ENCODE data around the gene CCHCR1.

Gene CCHCR1

DNA sequence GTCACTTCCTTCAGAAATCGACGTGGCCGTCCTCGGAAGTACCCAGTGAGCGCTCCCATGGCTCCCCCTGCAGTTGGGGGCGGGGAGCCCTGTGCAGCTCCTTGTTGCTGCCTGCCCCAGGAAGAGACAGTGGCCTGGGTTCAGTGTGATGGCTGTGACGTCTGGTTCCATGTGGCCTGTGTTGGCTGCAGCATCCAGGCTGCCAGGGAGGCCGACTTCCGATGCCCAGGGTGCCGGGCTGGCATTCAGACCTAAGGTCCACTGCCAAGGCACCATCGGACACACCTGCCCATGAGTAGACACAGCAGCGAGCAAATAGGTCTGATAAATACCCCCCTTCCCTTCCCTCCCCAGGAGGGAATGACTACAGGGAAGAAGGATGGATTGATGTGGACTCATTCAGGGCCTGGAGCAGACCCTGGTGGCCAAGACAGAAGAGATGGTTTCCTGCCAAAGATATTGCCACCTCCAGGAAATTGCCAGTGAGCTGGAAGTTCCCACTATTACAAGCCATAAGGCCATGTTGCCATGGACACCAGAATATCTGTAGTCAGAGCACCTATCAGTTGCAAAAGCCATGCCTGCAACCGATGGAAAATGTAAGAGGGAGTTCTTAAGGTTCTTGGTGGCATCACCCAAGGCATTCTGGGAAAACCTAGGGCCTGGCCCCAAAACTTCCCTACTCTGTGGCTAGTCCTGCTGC lies 5.0 kb upstream of the CCHCR1 start:
- no peak for DNase-seq (ENCODE audit: insufficient read length, low spot score)
- no peak for FAIRE-seq
- TF ChIP-seq SPI1 (IDR thresholded peaks at IDR 0.05; ENCODE audit: low read depth, low read length): no peak
- TF ChIP-seq POLR2A (IDR thresholded peaks at IDR 0.05; ENCODE audit: low read depth, low read length): no peak

DNA sequence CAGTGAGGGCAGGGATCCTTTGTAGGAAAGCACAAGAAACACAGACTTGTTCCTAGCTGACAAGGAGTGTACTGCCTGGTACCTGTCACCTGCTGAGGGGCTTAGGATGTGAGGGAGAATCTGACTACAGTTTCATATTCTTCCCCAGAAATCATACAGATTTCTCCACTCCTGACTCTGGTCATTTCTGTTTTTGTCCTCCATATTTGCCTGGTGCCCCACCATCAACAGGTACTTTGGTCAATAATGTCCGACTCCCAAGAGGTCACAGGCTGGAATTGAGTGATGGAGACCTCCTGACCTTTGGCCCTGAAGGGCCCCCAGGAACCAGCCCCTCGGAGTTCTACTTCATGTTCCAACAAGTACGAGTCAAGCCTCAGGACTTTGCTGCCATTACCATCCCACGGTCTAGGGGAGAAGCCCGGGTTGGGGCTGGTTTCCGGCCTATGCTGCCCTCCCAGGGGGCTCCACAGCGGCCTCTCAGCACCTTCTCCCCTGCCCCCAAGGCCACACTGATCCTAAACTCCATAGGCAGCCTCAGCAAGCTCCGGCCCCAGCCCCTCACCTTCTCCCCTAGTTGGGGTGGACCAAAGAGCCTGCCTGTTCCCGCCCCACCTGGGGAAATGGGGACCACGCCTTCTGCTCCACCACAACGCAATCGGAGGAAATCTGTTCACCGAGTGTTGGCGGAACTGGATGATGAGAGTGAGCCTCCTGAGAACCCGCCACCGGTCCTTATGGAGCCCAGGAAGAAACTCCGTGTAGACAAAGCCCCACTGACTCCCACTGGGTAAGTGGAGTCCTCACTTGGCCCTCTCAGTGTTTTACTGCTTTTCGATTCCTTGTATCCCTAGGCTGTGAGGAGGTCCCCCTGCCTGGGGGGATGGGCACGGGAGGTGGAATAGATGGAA lies 3.9 kb upstream of the CCHCR1 start:
- no peak for TF ChIP-seq PAX5 (IDR thresholded peaks at IDR 0.05; ENCODE audit: insufficient read depth, low read length, severe bottlenecking)
- no peak for TF ChIP-seq SPI1 (IDR thresholded peaks at IDR 0.05; ENCODE audit: low read depth, low read length)
- no peak for TF ChIP-seq TAF1 (IDR thresholded peaks at IDR 0.05; ENCODE audit: low read depth, low read length)
- no peak for TF ChIP-seq POLR2AphosphoS5 (IDR thresholded peaks at IDR 0.05; ENCODE audit: low read depth, low read length)
- no peak for TF ChIP-seq POU2F2 (IDR thresholded peaks at IDR 0.05; ENCODE audit: low read depth, low read length)
- TF ChIP-seq POLR2A (IDR thresholded peaks at IDR 0.05; ENCODE audit: low read depth, low read length): no peak
- DNase-seq (ENCODE audit: insufficient read length, low spot score) (no peak), FAIRE-seq (no peak)

DNA sequence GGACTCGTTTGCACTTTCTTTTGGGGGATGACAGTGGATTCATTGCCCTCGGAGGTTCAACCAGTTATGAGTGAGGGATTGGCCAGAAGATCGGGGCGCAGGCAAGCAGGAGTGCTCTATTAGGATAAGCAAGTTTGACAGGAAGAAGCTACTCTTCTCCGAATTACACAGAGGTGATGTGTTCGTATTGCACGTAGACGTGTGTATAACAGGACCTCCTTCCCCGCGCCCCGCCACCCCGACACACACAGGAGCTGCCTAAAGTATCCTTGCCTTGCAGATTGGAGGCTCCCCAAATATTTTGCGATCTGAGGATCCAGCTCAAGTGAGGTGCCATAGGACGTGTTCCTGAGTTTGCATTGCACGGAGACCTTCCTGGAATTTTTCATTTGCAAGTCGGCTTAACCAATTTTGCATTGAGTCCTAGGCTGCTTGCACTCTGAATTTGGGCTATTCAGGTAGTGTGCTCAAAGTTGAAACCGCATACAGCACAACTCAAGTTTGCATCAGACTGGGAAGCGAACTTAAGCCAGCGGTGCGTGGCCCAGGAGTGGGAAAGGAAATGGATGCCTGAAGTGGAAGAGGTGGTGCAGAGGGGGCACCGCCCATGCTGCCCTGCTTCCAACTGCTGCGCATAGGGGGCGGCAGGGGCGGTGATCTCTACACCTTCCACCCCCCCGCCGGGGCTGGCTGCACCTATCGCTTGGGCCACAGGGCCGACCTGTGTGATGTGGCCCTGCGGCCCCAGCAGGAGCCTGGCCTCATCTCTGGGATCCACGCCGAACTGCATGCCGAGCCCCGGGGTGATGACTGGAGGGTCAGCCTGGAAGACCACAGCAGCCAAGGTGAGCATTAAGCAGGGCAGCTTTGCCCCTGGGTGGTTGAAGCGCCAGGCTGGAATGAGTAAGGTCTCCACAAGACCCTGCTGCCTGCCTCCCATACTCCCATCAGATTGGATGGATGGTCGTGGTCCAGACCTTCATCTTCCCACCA lies 1.6 kb upstream of the CCHCR1 start:
- peak; percentile 20 for FAIRE-seq
- TF ChIP-seq POLR2A (IDR thresholded peaks at IDR 0.05; ENCODE audit: low read depth, low read length) (peak; percentile 31; the same call in 1 of the 2 replicates), PAX5 (IDR thresholded peaks at IDR 0.05; ENCODE audit: insufficient read depth, low read length, severe bottlenecking) (no peak)
- DNase-seq (ENCODE audit: insufficient read length, low spot score): no peak

DNA sequence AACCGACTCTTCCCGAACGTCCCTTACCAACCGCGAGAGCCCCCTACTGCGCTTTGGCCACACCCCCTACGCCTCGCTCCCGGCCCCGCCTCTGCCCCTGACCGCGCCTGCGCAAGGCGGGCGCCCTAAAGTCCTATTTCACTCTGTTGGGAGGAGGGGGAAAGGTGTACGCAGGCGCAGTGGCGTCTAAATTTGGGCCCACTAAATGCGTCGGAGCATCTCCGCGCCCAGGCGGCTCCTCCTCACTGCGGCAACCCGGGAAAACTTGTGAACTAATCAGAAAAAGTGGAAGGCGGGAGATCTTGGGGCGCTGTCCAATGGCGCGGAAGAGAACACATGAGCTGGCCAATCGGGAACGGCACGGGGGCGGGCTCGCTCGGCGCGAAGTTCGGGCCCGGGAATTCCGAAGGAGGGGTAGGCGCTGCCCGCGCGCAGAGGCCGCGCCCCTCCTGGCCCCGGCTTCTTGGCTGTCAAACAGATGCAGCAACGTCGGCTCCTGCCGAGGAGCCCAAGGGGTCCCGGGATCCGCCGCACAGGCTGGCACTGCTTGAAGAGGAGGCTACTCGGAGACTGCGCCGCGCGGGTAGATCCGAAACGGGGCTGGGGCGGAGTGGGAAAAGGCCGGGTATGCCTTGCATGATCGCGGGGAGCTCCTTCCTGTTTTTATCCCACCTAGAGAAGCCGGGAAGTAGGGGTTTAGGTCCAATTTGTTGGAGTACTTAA lies 699 bp upstream of the CCHCR1 start, which contains the start of gene TCF19:
Gene TCF19 (plus strand): TSS at position 450 of the 723 bp plus-strand sequence. CDS start 881 bp downstream, outside the sequence.
- FAIRE-seq (peak; percentile 98), DNase-seq (ENCODE audit: insufficient read length, low spot score) (peak; percentile 99)
- TF ChIP-seq POLR2A (IDR thresholded peaks at IDR 0.05; ENCODE audit: low read depth, low read length) (no peak), POLR2AphosphoS5 (IDR thresholded peaks at IDR 0.05; ENCODE audit: low read depth, low read length) (peak; percentile 57; the same call in 1 of the 2 replicates), SPI1 (IDR thresholded peaks at IDR 0.05; ENCODE audit: low read depth, low read length) (0 out of 2 replicates have a peak, but pooled peaks have one; percentile 7), TAF1 (IDR thresholded peaks at IDR 0.05; ENCODE audit: low read depth, low read length) (0 out of 2 replicates have a peak, but pooled peaks have one; percentile 38), PAX5 (IDR thresholded peaks at IDR 0.05; ENCODE audit: insufficient read depth, low read length, severe bottlenecking) (no peak), POU2F2 (IDR thresholded peaks at IDR 0.05; ENCODE audit: low read depth, low read length) (no peak; the same call in 1 of the 2 replicates)

DNA sequence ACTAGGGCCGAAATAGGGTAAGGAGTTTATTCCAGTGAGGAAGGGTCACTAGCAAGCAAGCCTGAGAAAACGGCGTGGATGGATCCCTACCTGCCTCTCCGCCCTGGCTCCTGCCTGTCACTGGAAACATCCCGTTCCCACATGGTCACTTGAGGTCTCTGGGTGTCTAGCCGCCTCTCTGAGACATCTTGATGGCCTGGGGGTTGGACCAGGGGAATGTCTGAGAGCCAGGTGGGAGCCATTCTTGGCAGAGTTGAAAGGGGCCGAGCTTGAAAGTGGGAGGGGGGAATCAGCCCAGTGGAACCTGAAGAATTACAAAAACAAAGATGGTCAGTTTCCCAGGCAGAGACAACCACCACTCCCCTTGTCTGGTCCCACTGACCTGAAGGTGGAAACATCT lies 961 bp downstream of the CCHCR1 start:
- FAIRE-seq: no peak

DNA sequence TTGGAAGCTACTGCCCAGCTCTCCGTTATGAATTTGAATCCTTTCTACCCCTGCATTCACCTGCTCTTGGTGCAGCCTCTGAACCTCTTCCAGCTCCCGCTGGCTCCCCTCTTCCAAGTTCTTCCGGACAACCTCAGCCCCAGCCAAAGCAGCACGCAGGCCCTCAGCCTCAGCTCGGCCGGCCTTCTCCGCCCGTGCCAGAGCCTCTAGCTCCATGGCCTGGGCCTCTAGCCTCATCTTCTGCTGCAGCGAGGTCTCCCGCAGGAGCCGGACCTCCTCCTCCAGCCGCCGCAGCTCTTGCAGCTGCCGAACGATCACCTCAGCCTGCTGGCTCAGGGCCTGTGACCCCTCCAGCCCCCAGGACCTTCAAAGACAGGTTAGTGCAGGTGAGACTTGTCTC lies 3.2 kb downstream of the CCHCR1 start:
- DNase-seq (ENCODE audit: insufficient read length, low spot score) (no peak), FAIRE-seq (no peak)
- no peak for TF ChIP-seq POLR2AphosphoS5 (IDR thresholded peaks at IDR 0.05; ENCODE audit: low read depth, low read length)
- TF ChIP-seq POLR2A (IDR thresholded peaks at IDR 0.05; ENCODE audit: low read depth, low read length): no peak

More for the DNA sequence above, 961 bp downstream of the CCHCR1 start:
- TF ChIP-seq POLR2A (IDR thresholded peaks at IDR 0.05; ENCODE audit: low read depth, low read length): no peak
- TF ChIP-seq POLR2AphosphoS5 (IDR thresholded peaks at IDR 0.05; ENCODE audit: low read depth, low read length): no peak
- no peak for TF ChIP-seq POU2F2 (IDR thresholded peaks at IDR 0.05; ENCODE audit: low read depth, low read length)
- no peak for TF ChIP-seq PAX5 (IDR thresholded peaks at IDR 0.05; ENCODE audit: insufficient read depth, low read length, severe bottlenecking)
- TF ChIP-seq SPI1 (IDR thresholded peaks at IDR 0.05; ENCODE audit: low read depth, low read length): no peak
- DNase-seq (ENCODE audit: insufficient read length, low spot score): no peak

DNA sequence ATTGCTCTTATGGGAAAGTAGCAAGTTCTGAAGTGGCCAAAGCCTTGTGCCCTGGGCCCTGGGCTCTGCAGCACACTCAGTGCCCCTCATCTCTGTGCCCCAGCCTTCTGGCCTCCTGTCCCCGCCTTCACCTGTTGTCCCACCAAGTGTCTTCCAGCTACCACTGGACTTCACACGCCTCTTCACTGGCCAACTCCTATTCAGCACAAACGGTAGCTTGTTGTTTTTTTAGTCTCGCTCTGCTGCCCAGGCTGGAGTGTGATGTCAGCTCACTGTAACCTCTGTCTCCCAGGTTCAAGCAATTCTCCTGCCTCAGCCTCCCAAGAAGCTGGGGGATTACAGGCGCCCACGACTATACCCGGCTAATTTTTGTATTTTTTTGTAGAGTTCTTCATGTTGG lies 4.8 kb downstream of the CCHCR1 start:
- no peak for TF ChIP-seq POLR2A (IDR thresholded peaks at IDR 0.05; ENCODE audit: low read depth, low read length)
- no peak for TF ChIP-seq TAF1 (IDR thresholded peaks at IDR 0.05; ENCODE audit: low read depth, low read length)
- TF ChIP-seq POU2F2 (IDR thresholded peaks at IDR 0.05; ENCODE audit: low read depth, low read length): no peak
- TF ChIP-seq PAX5 (IDR thresholded peaks at IDR 0.05; ENCODE audit: insufficient read depth, low read length, severe bottlenecking): no peak
- TF ChIP-seq POLR2AphosphoS5 (IDR thresholded peaks at IDR 0.05; ENCODE audit: low read depth, low read length): no peak
- no peak for TF ChIP-seq SPI1 (IDR thresholded peaks at IDR 0.05; ENCODE audit: low read depth, low read length)

DNA sequence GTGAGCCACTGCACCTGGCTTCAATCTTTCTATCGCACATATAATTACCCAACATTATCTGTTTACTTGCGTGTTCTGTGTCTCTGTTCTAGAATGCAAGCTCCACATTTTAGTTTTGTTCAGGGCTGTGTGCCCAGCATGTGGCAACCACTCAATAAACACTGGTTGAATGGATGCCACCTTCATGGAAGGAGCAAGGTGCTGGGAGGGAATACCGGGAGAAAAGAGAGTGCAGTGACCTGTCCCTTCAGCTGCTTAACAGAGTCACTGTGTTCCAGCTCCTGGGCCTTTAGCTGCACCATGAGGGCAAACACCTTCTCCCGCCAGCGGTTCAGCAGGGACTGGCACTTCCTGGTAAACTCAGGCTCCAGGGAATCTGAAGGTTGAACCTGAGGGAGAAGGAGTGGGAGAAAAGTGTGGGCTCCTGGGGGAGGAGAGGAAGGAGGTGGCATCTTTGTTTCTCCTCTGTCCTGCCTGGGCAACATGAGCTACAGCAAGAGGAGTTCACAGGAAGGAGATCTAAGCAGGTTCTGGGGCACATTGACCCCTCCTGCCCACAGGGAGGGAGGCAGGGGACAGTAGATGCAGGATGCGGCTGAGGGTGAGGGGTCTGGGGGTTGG lies 7.7 kb downstream of the CCHCR1 start:
- TF ChIP-seq TAF1 (IDR thresholded peaks at IDR 0.05; ENCODE audit: low read depth, low read length) (no peak), POU2F2 (IDR thresholded peaks at IDR 0.05; ENCODE audit: low read depth, low read length) (no peak), SPI1 (IDR thresholded peaks at IDR 0.05; ENCODE audit: low read depth, low read length) (no peak), POLR2A (IDR thresholded peaks at IDR 0.05; ENCODE audit: low read depth, low read length) (no peak), PAX5 (IDR thresholded peaks at IDR 0.05; ENCODE audit: insufficient read depth, low read length, severe bottlenecking) (no peak), POLR2AphosphoS5 (IDR thresholded peaks at IDR 0.05; ENCODE audit: low read depth, low read length) (no peak)
- DNase-seq (ENCODE audit: insufficient read length, low spot score) (no peak), FAIRE-seq (no peak)

More for the DNA sequence above, 4.8 kb downstream of the CCHCR1 start:
- DNase-seq (ENCODE audit: insufficient read length, low spot score) (no peak), FAIRE-seq (no peak)
